Endothelial cell of umbilical vein (primary cell): ENCODE data around the gene MYOG.

Experiments
- CTCF ChIP-seq, 2 donors: IDR thresholded peaks; 1 replicate in 1 of 2; 2 replicates in 1 of 2; pipeline ENCODE4 v1.5.1; 2011; ENCODE audit warnings: low read length in 2 of 2, mild to moderate bottlenecking in 2 of 2, moderate library complexity in 2 of 2, control low read depth in 1 of 2, inconsistent platforms in 1 of 2, low read depth in 1 of 2; ENCODE audit not compliant: insufficient read depth in 1 of 2; ENCODE audit errors: extremely low read depth in 1 of 2
- EZH2 ChIP-seq: IDR thresholded peaks from 2 replicates; pipeline ENCODE4 v1.6.1; 2012; ENCODE audit warnings: borderline replicate concordance, low read depth, mild to moderate bottlenecking, moderate library complexity, low read length, inconsistent platforms; ENCODE audit not compliant: severe bottlenecking
- FOS ChIP-seq: IDR thresholded peaks from 2 replicates; pipeline ENCODE4 v1.6.1; 2011; ENCODE audit warnings: mild to moderate bottlenecking, low read length, moderate library complexity, borderline replicate concordance; ENCODE audit not compliant: insufficient read depth
- GATA2 ChIP-seq: IDR thresholded peaks from 2 replicates; pipeline ENCODE4 v1.7.0; 2011; ENCODE audit warnings: low read depth, mild to moderate bottlenecking, moderate library complexity, mixed read lengths, low read length; ENCODE audit not compliant: insufficient read length, insufficient read depth
- JUN ChIP-seq: IDR thresholded peaks from 2 replicates; pipeline ENCODE4 v1.6.1; 2011; ENCODE audit warnings: borderline replicate concordance, low read depth; ENCODE audit not compliant: insufficient read length, insufficient read depth
- MAX ChIP-seq: IDR thresholded peaks from 2 replicates; pipeline ENCODE4 v1.6.1; 2011; ENCODE audit not compliant: insufficient read depth, insufficient read length
- MYC ChIP-seq: IDR thresholded peaks from one replicate; pipeline ENCODE4 v1.6.1; 2011; ENCODE audit warnings: mild to moderate bottlenecking, low read depth, low read length
- POLR2A ChIP-seq: IDR thresholded peaks from 2 replicates; pipeline ENCODE4 v1.6.1; 2012; ENCODE audit warnings: low read depth, mild to moderate bottlenecking, control low read depth, low read length
- POLR2AphosphoS5 ChIP-seq: IDR thresholded peaks from 2 replicates; pipeline ENCODE4 v1.6.1; 2012; ENCODE audit warnings: low read depth, mild to moderate bottlenecking, control low read depth, low read length, moderate library complexity; ENCODE audit not compliant: insufficient read depth

- TF ChIP-seq CTCF (IDR thresholded peaks at IDR 0.05; ENCODE audit: extremely low read depth in 1 of 2, insufficient read depth in 1 of 2, low read depth in 1 of 2, low read length in 2 of 2) = no peak
- no peak for TF ChIP-seq EZH2
- TF ChIP-seq POLR2A = no peak
- no peak for TF ChIP-seq POLR2AphosphoS5
- TF ChIP-seq MYC = no peak
- TF ChIP-seq MAX = no peak
- TF ChIP-seq JUN = no peak
- no peak for TF ChIP-seq FOS
- no peak for TF ChIP-seq GATA2
These were observed 31.2 kb downstream of the MYOG start for GRCh38 chr1:203054642-203055041.
